HEK293T (cell line): ENCODE data around the gene TMEM176B.
A peak's percentile ranks its signal among the peaks of the same experiment; 100 is the strongest.
"Not testable (repeated sequence)": the region's sequence is repeated elsewhere in the genome, so short reads cannot be mapped to it uniquely, and the experiment has no call there.

Experiments
- CTCF ChIA-PET: fragments of 350-600 bp; formaldehyde crosslinking; extraction: SDS; loops from one replicate; lab custom pipeline; 2021; ENCODE audit warnings: antibody characterized with exemption, inconsistent platforms; lab: Yijun Ruan, JAX
- POLR2A ChIA-PET: fragments of 350-600 bp; formaldehyde crosslinking; extraction: SDS; loops from one replicate; lab custom pipeline; 2020; ENCODE audit warnings: antibody characterized with exemption, inconsistent platforms; lab: Yijun Ruan, JAX
- DNase-seq: peaks from one replicate; pipeline ENCODE4 v3.0.0; 2012; ENCODE audit warnings: mixed read lengths; ENCODE audit errors: extremely low spot score
- ARNT ChIP-seq: fragments of 450-650 bp; IDR thresholded peaks from 2 replicates; pipeline ENCODE4 v1.6.1; 2017; ENCODE audit warnings: mild to moderate bottlenecking
- BHLHE40 ChIP-seq: fragments of 450-650 bp; IDR thresholded peaks from 2 replicates; pipeline ENCODE4 v1.6.1; 2016; ENCODE audit warnings: mild to moderate bottlenecking, moderate library complexity, borderline replicate concordance
- CTBP1 ChIP-seq: fragments of 450-650 bp; IDR thresholded peaks from 2 replicates; pipeline ENCODE4 v1.6.1; 2016; ENCODE audit warnings: borderline replicate concordance
- ELF4 ChIP-seq: fragments of 450-650 bp; IDR thresholded peaks from 2 replicates; pipeline ENCODE4 v1.6.1; 2017; ENCODE audit warnings: antibody characterized with exemption
- FOXA1 ChIP-seq: fragments of 450-650 bp; IDR thresholded peaks from 2 replicates; pipeline ENCODE4 v1.6.1; 2016; ENCODE audit warnings: mild to moderate bottlenecking
- FOXK2 ChIP-seq: fragments of 450-650 bp; IDR thresholded peaks from 2 replicates; pipeline ENCODE4 v1.6.1; 2016; ENCODE audit warnings: mild to moderate bottlenecking
- FOXM1 ChIP-seq: fragments of 450-650 bp; IDR thresholded peaks from 2 replicates; pipeline ENCODE4 v1.6.1; 2017; ENCODE audit warnings: mild to moderate bottlenecking, borderline replicate concordance
- HDGF ChIP-seq: fragments of 450-650 bp; IDR thresholded peaks from 2 replicates; pipeline ENCODE4 v1.6.1; 2017; ENCODE audit warnings: antibody characterized with exemption, borderline replicate concordance
- L3MBTL2 ChIP-seq: fragments of 450-650 bp; conservative IDR thresholded peaks from 2 replicates; pipeline ENCODE4 v1.6.1; 2016; ENCODE audit warnings: mild to moderate bottlenecking
- LEF1 ChIP-seq: fragments of 450-650 bp; IDR thresholded peaks from 2 replicates; pipeline ENCODE4 v1.6.1; 2017; ENCODE audit warnings: mild to moderate bottlenecking, borderline replicate concordance
- NFRKB ChIP-seq: fragments of 450-650 bp; IDR thresholded peaks from 2 replicates; pipeline ENCODE4 v1.6.1; 2016; ENCODE audit warnings: mild to moderate bottlenecking, moderate library complexity
- PKNOX1 ChIP-seq: fragments of 450-650 bp; IDR thresholded peaks from 2 replicates; pipeline ENCODE4 v1.6.1; 2016
- SP1 ChIP-seq: fragments of 450-650 bp; IDR thresholded peaks from 2 replicates; pipeline ENCODE4 v1.6.1; 2017
- SUZ12 ChIP-seq: fragments of 450-650 bp; IDR thresholded peaks from 2 replicates; pipeline ENCODE4 v1.6.1; 2016; ENCODE audit warnings: mild to moderate bottlenecking
- TARDBP ChIP-seq: fragments of 450-650 bp; IDR thresholded peaks from 2 replicates; pipeline ENCODE4 v1.6.1; 2016
- ZNF384 ChIP-seq: fragments of 450-650 bp; IDR thresholded peaks from 2 replicates; pipeline ENCODE4 v1.6.1; 2016

Gene TMEM176B

DNA sequence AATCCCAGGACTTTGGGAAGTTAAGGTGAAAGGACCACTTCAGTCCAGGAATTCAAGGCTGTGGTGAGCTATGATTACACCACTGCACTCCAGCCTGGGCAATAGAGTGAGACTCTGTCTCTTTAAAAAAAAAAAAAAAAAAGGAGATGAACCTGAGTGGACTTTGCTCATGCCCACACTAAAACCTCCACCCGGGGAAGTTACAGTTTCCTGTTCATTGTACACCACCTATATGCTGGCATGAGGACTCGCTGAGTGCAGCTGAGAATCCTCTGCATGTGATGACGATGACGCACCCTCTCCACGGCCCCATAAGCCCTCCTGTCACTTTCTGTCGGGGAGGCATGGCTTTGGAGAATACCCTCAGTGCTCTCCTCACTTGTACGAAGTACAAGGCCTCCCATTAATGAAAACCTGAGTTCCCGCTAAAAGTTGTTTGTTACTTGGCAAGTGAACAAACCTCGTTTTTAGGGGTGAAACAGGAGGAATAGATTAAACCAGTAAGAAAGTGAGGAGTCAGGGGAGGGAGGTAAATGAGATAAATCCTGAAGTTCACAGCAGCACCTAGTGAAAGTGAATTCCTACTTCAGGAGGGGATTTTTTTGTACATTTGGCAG lies 15.9 kb downstream of the TMEM176B start:
- ChIA-PET CTCF (no interaction called here), POLR2A (no interaction called here)
- TF ChIP-seq L3MBTL2 (no peak), TARDBP (no peak)
- no peak for DNase-seq

DNA sequence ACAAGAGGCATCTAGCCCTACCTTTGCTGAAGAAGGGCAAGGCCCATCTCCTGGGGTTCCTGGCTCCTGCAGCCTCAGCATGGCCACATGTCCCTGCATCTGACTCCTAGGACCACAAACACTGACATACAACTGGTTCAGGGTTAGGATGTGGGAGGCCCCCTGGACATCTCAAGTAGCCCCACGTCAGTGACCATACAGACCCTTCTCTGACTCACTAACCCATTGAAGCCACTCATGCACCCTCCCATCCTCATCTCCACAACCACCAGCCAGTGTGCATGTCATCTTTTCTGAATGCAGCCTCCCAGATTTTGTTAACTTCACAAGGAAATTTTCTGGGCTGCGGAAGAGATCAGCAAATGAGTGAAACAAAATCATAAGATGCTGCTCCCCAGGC lies 18.2 kb downstream of the TMEM176B start:
- DNase-seq, result no peak
- POLR2A ChIA-PET, result no interaction called here
- TF ChIP-seq L3MBTL2 (no peak), SUZ12 (no peak), CTBP1 (no peak), FOXK2 (no peak), FOXA1 (no peak), PKNOX1 (no peak), HDGF (no peak), FOXM1 (no peak)
- CTCF ChIA-PET, result interaction anchor here (0.7 kb wide), 1 partner anchor 16 kb away, joined by 3 read pairs; no protein-coding TSS in a partner anchor

GRCh38 chr7:150781103-150781502 lies 19.1 kb downstream of the TMEM176B start:
- POLR2A ChIA-PET, result no interaction called here
- CTCF ChIA-PET, result interaction anchor here (0.7 to 1.0 kb wide), 3 partner anchors 15 to 205 kb away, joined by 3 to 4 read pairs (median 3); no protein-coding TSS in a partner anchor
- DNase-seq, result no peak
- no peak for TF ChIP-seq BHLHE40
- TF ChIP-seq FOXM1, result no peak
- no peak for TF ChIP-seq PKNOX1
- TF ChIP-seq CTBP1, result no peak
- TF ChIP-seq L3MBTL2, result no peak
- TF ChIP-seq TARDBP, result no peak
- TF ChIP-seq HDGF, result no peak
- no peak for TF ChIP-seq FOXA1
- no peak for TF ChIP-seq SUZ12
- TF ChIP-seq SP1, result no peak
- TF ChIP-seq ZNF384, result no peak
- no peak for TF ChIP-seq ARNT
- TF ChIP-seq FOXK2, result no peak
- no peak for TF ChIP-seq LEF1
- TF ChIP-seq NFRKB, result no peak
- no peak for TF ChIP-seq ELF4

DNA sequence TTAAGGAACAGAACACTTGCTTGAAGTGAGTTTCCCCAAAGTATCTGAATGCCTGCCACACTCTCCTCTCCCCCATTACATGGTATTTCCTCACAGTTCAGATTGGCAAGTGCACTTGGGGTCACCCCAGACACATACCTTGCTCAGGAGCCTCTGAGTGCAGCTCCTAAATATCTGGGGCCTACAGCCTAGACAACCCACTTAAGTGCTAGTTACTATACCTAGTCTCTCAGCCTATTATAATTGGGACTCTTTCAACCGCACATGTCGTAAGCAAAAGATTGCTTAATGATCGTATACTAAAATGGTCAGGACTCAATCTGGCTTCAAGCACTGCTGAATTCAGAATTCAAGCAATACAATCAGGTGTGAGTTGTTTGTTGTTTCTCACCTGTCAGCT lies 19.9 kb downstream of the TMEM176B start:
- CTCF ChIA-PET, result interaction anchor here (0.6 to 2.4 kb wide), 3 partner anchors 96 to 179 kb away, joined by 3 to 10 read pairs (median 3); no protein-coding TSS in a partner anchor
- POLR2A ChIA-PET, result no interaction called here
- DNase-seq, result no peak
- no peak for TF ChIP-seq L3MBTL2

DNA sequence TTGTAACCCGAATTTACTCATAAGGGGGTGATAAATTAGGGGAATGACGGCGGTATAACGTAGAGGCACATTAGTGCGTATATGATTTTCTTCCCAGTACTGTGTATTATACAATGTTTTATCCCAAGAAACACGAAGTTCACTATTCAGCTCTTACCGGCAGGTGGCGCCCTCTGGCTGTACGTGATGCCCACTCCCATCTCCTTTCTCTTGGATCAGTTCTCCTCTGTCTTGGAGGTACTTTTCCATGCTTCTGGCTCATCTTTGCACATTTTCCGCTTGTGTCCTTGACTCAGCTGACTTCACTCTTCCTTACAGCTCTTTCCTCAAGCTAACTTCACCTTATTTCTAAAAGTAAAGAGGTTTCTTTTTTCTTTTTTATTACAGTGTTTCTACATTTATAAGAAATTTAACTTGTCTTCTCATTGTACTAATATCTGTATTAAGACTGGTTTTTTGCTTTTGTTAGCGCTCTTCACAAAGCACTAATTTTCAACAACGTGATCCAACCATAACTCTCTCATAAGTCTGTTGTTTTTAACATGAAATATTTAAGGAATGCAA lies 21.3 kb downstream of the TMEM176B start:
- peak; percentile 89 for DNase-seq
- CTCF ChIA-PET, result interaction anchor here (0.6 to 2.4 kb wide), 7 partner anchors 9 to 579 kb away, joined by 3 to 10 read pairs (median 4); no protein-coding TSS in a partner anchor
- POLR2A ChIA-PET, result no interaction called here
- TF ChIP-seq SUZ12, result no peak
- no peak for TF ChIP-seq NFRKB
- TF ChIP-seq ARNT, result no peak

DNA sequence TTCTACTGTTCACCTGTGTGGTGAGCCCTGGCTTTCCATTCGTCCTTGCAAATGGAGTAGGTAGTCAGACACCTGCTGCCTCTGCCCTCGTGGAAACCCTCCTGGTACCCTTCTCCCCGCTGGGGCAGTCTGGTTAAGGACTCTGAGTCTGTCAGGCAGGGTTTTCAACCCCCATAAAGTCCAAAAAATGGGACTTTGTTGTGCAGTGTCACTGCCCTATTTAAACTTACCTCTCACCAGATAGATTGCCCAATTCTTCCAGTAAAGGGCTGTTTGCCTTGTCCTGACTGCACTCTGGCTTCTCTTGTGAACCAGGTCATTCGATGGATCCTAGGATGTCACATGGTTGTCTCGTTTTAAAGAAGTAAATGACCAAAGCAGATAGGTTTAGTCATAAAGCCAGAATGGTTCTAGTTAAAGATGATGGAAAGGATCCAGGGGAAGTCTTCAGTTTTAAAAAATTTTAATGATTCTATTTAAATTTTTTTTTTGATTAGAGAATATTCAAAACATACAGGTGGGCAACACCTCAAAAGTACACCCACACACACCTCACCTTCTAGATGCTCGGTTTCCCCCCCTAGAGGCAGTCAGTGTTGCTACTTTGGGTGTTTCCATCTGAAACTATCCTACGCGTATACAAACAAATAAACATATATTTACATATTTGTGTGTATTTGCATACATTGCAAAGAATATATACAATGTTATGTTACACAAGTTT lies 22.0 kb downstream of the TMEM176B start:
- ChIA-PET CTCF (interaction anchor here (1.0 to 2.4 kb wide), 5 partner anchors 10 to 98 kb away, joined by 3 to 10 read pairs (median 4); no protein-coding TSS in a partner anchor), POLR2A (no interaction called here)
- no peak for DNase-seq
- TF ChIP-seq ARNT (no peak), FOXA1 (no peak), ELF4 (no peak), HDGF (no peak), FOXK2 (no peak), BHLHE40 (no peak), CTBP1 (no peak), L3MBTL2 (no peak), PKNOX1 (no peak), SUZ12 (no peak), NFRKB (no peak)

DNA sequence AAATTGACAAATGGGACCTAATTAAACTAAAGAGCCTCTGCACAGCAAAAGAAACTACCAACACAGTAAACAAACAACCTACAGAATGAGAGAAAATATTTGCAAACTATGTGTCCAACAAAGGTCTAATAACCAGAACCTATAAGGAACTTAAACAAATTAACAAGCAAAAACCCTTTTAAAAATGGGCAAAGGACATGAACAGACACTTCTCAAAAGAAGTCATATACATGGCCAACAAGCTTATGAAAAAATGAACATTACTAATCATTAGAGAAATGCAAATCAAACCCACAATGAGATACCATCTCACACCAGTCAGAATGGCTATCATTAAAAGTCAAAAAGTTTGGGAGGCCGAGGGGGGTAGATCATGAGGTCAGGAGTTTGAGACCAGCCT lies 26.0 kb downstream of the TMEM176B start:
- POLR2A ChIA-PET, DNase-seq, CTCF ChIA-PET: not testable (repeated sequence)
